K562 (cell line): ENCODE data around the gene PRDM15. TPM values are rescaled to one million over a fixed set of nuclear protein-coding genes. Genes with fewer than 3 reads are reported as not detected.
A peak's percentile ranks its signal among the peaks of the same experiment; 100 is the strongest.

Experiments used
- CCNT2 ChIP-seq: IDR thresholded peaks from 2 replicates; pipeline ENCODE4 v1.6.1; 2011; ENCODE audit warnings: borderline replicate concordance, low read depth, mild to moderate bottlenecking, moderate library complexity, mixed read lengths, low read length; ENCODE audit not compliant: insufficient read length; ENCODE audit errors: extremely low read depth
- CREB1 ChIP-seq, 2 experiments: sonication (generic) in 1 of 2; formaldehyde crosslinking in 1 of 2; IDR thresholded peaks; 2 replicates each; pipeline versions ENCODE4 v1.6.1 to v1.8.0; 2012 to 2022; ENCODE audit warnings: inconsistent platforms in 1 of 2, mild to moderate bottlenecking in 1 of 2, missing genetic modification reagents in 1 of 2, moderate library complexity in 1 of 2
- CREM ChIP-seq: IDR thresholded peaks from 2 replicates; pipeline ENCODE4 v1.6.1; 2014; ENCODE audit warnings: antibody characterized with exemption, low read depth
- DMBX1 ChIP-seq: fragments of 250-450 bp; sonication (Bioruptor Pico); IDR thresholded peaks from 2 replicates; pipeline ENCODE4 v1.8.0; 2022; ENCODE audit warnings: inconsistent platforms, mild to moderate bottlenecking, moderate library complexity, borderline replicate concordance
- ETV1 ChIP-seq: fragments of 450-650 bp; conservative IDR thresholded peaks from 2 replicates; pipeline ENCODE4 v1.6.1; 2016; ENCODE audit warnings: missing genetic modification characterization, control low read depth, low read depth, missing compliant biosample characterization
- ETV6 ChIP-seq, 3 experiments: fragments of 150-350 bp in 1 of 3; sonication (generic) in 1 of 3; formaldehyde crosslinking in 1 of 3; IDR thresholded peaks; 2 replicates each; pipeline versions ENCODE4 v1.6.1 to v1.8.0; 2014 to 2022; ENCODE audit warnings: borderline replicate concordance in 2 of 3, low read depth in 2 of 3, antibody characterized with exemption in 1 of 3, low read length in 1 of 3, mild to moderate bottlenecking in 1 of 3, missing genetic modification reagents in 1 of 3
- GATAD2B ChIP-seq: fragments of 450-650 bp; IDR thresholded peaks from 2 replicates; pipeline ENCODE4 v1.6.1; 2017; ENCODE audit warnings: mild to moderate bottlenecking, borderline replicate concordance
- KDM1A ChIP-seq, 2 experiments: fragments of 450-650 bp; IDR thresholded peaks; 2 replicates each; pipeline ENCODE4 v1.6.1; 2016; ENCODE audit warnings: mild to moderate bottlenecking in 2 of 2
- NFIX ChIP-seq: fragments of 250-450 bp; sonication (Bioruptor Pico); IDR thresholded peaks from 2 replicates; pipeline ENCODE4 v1.4.0; 2020; ENCODE audit warnings: low read depth, mild to moderate bottlenecking, moderate library complexity
- RBBP5 ChIP-seq: fragments of 200-600 bp; sonication (generic); IDR thresholded peaks from 2 replicates; pipeline ENCODE4 v1.6.1; 2012; ENCODE audit warnings: borderline replicate concordance, mild to moderate bottlenecking, low read length, control low read depth, inconsistent platforms; ENCODE audit not compliant: insufficient read depth, poor library complexity, severe bottlenecking
- SREBF1 ChIP-seq: fragments of 150-350 bp; IDR thresholded peaks from 2 replicates; pipeline ENCODE4 v1.6.1; 2014; ENCODE audit warnings: antibody characterized with exemption, low read depth, low read length, borderline replicate concordance
- TRIM24 ChIP-seq, 2 experiments: fragments of 450-650 bp; IDR thresholded peaks; 2 replicates each; pipeline ENCODE4 v1.6.1; 2016
- TRIM28 ChIP-seq: fragments of 450-650 bp; IDR thresholded peaks from 2 replicates; pipeline ENCODE4 v1.6.1; 2017
- ZBED1 ChIP-seq: IDR thresholded peaks from 2 replicates; pipeline ENCODE4 v1.6.1; 2014
- ZNF184 ChIP-seq: sonication (generic); formaldehyde crosslinking; IDR thresholded peaks from 2 replicates; pipeline ENCODE4 v1.5.0; 2020; ENCODE audit warnings: missing genetic modification reagents
- ZNF212 ChIP-seq: fragments of 450-650 bp; formaldehyde crosslinking; IDR thresholded peaks from 2 replicates; pipeline ENCODE4 v1.4.0; 2020; ENCODE audit warnings: mild to moderate bottlenecking
- ZNF354B ChIP-seq: fragments of 250-450 bp; sonication (Bioruptor Pico); IDR thresholded peaks from 2 replicates; pipeline ENCODE4 v1.4.0; 2020
- polyA plus RNA-seq, 8 experiments: library from polyadenylated mRNA; depleted of rRNA in 4 of 8; stranded (reverse) in 5 of 8; unstranded in 3 of 8; fragments of >200 nt; fragmentation: Nextera tagmentation in 2 of 8; fragmentation: Illumina TruSeq in 1 of 8; extraction: Ambion mirVana in 2 of 8; extraction: Trizol in 1 of 8; gene quantifications; 2 replicates each; pipeline versions ENCODE4 v1.2.1 to v1.2.3, GENCODE V29; 2011 to 2014; ENCODE audit warnings: inconsistent platforms in 1 of 8, missing spikeins in 1 of 8
- total RNA-seq, 7 experiments: library from RNA; depleted of rRNA in 6 of 7; stranded (reverse); fragments of >200 nt in 6 of 7; fragmentation: Illumina TruSeq in 2 of 7; extraction: Trizol in 2 of 7; gene quantifications; 2 replicates each; pipeline versions ENCODE4 v1.2.1 to v1.2.3, GENCODE V29; 2011 to 2021; ENCODE audit warnings: low replicate concordance in 1 of 7
- TF ChIP-seq, protein P1 (sequence below): fragments of 250-450 bp; sonication (Bioruptor Pico); IDR thresholded peaks from 2 replicates; pipeline ENCODE4 v1.8.0; 2022; ENCODE audit warnings: inconsistent platforms, mild to moderate bottlenecking, moderate library complexity, borderline replicate concordance
- TF ChIP-seq, protein P2 (sequence below): fragments of 450-650 bp; formaldehyde crosslinking; IDR thresholded peaks from 2 replicates; pipeline ENCODE4 v1.4.0; 2020; ENCODE audit warnings: mild to moderate bottlenecking
- TF ChIP-seq, protein P3 (sequence below), 2 experiments: fragments of 450-650 bp in 1 of 2; sonication (generic) in 1 of 2; formaldehyde crosslinking; conservative IDR thresholded peaks; 2 replicates each; pipeline versions ENCODE4 v1.4.0 to v1.8.1; 2020 to 2022; ENCODE audit warnings: mild to moderate bottlenecking in 1 of 2, missing genetic modification reagents in 1 of 2
- TF ChIP-seq, protein P4 (sequence below): fragments of 250-450 bp; sonication (Bioruptor Pico); IDR thresholded peaks from 2 replicates; pipeline ENCODE4 v1.6.1; 2021; ENCODE audit warnings: mild to moderate bottlenecking
- TF ChIP-seq, protein P5 (sequence below), 2 experiments: fragments of 250-450 bp in 1 of 2; fragments of 450-650 bp in 1 of 2; sonication (Bioruptor Pico) in 1 of 2; IDR thresholded peaks; 2 replicates each; pipeline versions ENCODE4 v1.6.1 to v1.8.0; 2016 to 2021; ENCODE audit warnings: mild to moderate bottlenecking in 2 of 2, moderate library complexity in 2 of 2, missing compliant biosample characterization in 1 of 2, missing genetic modification characterization in 1 of 2

The PRDM15 gene
- total and polyA plus RNA-seq, 9 of the 15 experiments (the other 6 are each of a cell fraction or from before 2014, with no cell fraction given): 0.93 to 9.2 (median 6.2) TPM

DNA sequence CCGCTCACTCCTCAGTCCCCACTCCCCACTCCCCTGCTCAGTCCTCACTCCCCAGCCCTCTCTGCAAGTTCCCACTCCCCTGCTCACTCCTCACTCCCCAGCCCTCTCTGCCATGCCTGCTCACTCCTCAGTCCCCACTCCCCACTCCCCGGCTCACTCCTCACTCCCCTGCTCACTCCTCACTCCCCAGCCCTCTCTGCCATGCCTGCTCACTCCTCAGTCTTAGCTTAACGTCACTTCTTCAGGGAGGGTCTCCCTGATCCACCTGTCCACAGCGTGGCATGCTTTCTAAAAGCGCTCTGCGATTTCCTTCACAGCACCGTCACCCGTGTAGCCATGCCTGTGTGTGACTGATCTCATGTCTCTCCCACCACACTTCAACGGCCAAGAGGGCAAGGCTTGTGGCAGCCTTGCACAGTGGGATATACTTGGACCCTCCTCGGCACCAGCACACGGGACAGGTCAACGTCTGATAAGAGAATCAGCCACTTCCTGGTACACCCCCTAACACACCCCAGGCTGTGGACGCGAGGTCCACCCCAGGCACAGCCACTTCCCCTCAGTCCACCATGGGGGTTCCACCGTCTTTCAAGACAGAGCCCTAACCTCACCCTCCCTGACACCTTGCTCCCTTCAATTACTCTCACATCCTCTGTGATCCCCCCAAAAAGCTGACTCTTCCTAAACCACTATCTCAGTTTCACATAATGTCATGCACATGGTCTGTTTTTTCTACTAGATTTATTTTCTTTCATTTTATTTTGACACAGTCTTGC is 14.0 kb downstream of the PRDM15 start (continued):
- TF ChIP-seq ZNF184 (CRISPR knock-in tag) (no peak), RBBP5 (no peak), TRIM24 (IDR thresholded peaks at IDR 0.05) (0 out of 4 replicates have a peak, but pooled peaks of 1 of the 2 experiments have one; percentile 13), KDM1A (IDR thresholded peaks at IDR 0.05) (no peak), ZBED1 (no peak), ETV1 (tag) (0 out of 2 replicates have a peak, but pooled peaks have one; percentile 29), CREM (peak; percentile 28; the same call in 1 of the 2 replicates), ZNF212 (CRISPR knock-in tag) (no peak), DMBX1 (CRISPR knock-in tag) (no peak), GATAD2B (no peak), NFIX (no peak), TRIM28 (no peak), CCNT2 (no peak), SREBF1 (no peak), CREB1 (IDR thresholded peaks at IDR 0.05) (no peak), CREB1 (CRISPR knock-in tag; IDR thresholded peaks at IDR 0.05) (no peak), ETV6 (IDR thresholded peaks at IDR 0.05; ENCODE audit: borderline replicate concordance in 1 of 2, low read depth in 2 of 2, low read length in 1 of 2) (no peak), ETV6 (CRISPR knock-in tag; IDR thresholded peaks at IDR 0.05; ENCODE audit: borderline replicate concordance) (no peak), ZNF354B (CRISPR knock-in tag) (no peak)
- TF ChIP-seq, protein P1, sequence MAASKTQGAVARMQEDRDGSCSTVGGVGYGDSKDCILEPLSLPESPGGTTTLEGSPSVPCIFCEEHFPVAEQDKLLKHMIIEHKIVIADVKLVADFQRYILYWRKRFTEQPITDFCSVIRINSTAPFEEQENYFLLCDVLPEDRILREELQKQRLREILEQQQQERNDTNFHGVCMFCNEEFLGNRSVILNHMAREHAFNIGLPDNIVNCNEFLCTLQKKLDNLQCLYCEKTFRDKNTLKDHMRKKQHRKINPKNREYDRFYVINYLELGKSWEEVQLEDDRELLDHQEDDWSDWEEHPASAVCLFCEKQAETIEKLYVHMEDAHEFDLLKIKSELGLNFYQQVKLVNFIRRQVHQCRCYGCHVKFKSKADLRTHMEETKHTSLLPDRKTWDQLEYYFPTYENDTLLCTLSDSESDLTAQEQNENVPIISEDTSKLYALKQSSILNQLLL: no peak
- TF ChIP-seq, protein P2, sequence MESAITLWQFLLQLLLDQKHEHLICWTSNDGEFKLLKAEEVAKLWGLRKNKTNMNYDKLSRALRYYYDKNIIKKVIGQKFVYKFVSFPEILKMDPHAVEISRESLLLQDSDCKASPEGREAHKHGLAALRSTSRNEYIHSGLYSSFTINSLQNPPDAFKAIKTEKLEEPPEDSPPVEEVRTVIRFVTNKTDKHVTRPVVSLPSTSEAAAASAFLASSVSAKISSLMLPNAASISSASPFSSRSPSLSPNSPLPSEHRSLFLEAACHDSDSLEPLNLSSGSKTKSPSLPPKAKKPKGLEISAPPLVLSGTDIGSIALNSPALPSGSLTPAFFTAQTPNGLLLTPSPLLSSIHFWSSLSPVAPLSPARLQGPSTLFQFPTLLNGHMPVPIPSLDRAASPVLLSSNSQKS: no peak
- TF ChIP-seq, protein P3, sequence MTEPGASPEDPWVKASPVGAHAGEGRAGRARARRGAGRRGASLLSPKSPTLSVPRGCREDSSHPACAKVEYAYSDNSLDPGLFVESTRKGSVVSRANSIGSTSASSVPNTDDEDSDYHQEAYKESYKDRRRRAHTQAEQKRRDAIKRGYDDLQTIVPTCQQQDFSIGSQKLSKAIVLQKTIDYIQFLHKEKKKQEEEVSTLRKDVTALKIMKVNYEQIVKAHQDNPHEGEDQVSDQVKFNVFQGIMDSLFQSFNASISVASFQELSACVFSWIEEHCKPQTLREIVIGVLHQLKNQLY (CRISPR knock-in tag; conservative IDR thresholded peaks at IDR 0.05): no peak
- TF ChIP-seq, protein P4, sequence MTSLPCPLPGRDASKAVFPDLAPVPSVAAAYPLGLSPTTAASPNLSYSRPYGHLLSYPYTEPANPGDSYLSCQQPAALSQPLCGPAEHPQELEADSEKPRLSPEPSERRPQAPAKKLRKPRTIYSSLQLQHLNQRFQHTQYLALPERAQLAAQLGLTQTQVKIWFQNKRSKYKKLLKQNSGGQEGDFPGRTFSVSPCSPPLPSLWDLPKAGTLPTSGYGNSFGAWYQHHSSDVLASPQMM (CRISPR knock-in tag): no peak
- TF ChIP-seq, protein P5, sequence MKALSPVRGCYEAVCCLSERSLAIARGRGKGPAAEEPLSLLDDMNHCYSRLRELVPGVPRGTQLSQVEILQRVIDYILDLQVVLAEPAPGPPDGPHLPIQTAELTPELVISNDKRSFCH (CRISPR knock-in tag; IDR thresholded peaks at IDR 0.05): no peak
- TF ChIP-seq, protein P5 (tag; IDR thresholded peaks at IDR 0.05): 0 out of 2 replicates have a peak, but pooled peaks have one; percentile 35
